Panc1 (cell line): ENCODE results near the gene PELI1. TPM values are rescaled to one million over a fixed set of nuclear protein-coding genes. Genes with fewer than 3 reads are reported as not detected.

Experiments used
- ATAC-seq: fragments of 200-7000 bp; cut with Tn5 transposase; 2 replicates; pipeline ENCODE4 v1.9.1; 2020; ENCODE audit warnings: mild to moderate bottlenecking, moderate library complexity
- BruUV-seq: library from RNA; stranded (reverse); fragments of 400-500 nt; replicated peaks from 2 replicates; lab custom pipeline; 2021; lab: Mats Ljungman, UMichigan
- CTCF ChIA-PET: fragments of 300-600 bp; sonication (Branson Sonifier 250); formaldehyde crosslinking; loops from one replicate; lab custom pipeline; 2022; ENCODE audit warnings: antibody characterized with exemption; lab: Charles Lee
- POLR2A ChIA-PET: fragments of 300-600 bp; sonication (Branson Sonifier 250); formaldehyde crosslinking; loops from one replicate; lab custom pipeline; 2022; ENCODE audit warnings: antibody characterized with exemption; lab: Charles Lee
- DNase-seq: peaks from one replicate; pipeline ENCODE4 v3.0.0-alpha.2; 2010; ENCODE audit warnings: low read depth, low spot score
- H3K27ac ChIP-seq: 2 replicates; pipeline ENCODE4 v1.5.1; 2011; ENCODE audit warnings: mild to moderate bottlenecking, low read length, inconsistent platforms
- H3K27me3 ChIP-seq: fragments of 200-500 bp; sonication (Bioruptor generic); 2 replicates; pipeline ENCODE4 v1.6.0; 2014; ENCODE audit warnings: low read length, inconsistent platforms; ENCODE audit not compliant: control insufficient read depth, insufficient read depth
- H3K36me3 ChIP-seq: fragments of 200-500 bp; sonication (Bioruptor generic); 2 replicates; pipeline ENCODE4 v1.5.1; 2014; ENCODE audit warnings: inconsistent platforms, mild to moderate bottlenecking, low read length, moderate library complexity; ENCODE audit not compliant: control insufficient read depth, insufficient read depth
- H3K4me1 ChIP-seq: 2 replicates; pipeline ENCODE4 v1.5.1; 2011; ENCODE audit warnings: inconsistent platforms, mild to moderate bottlenecking, low read length, moderate library complexity; ENCODE audit not compliant: control insufficient read depth, insufficient read depth
- H3K4me3 ChIP-seq, 2 experiments: 2 replicates each; pipeline ENCODE4 v1.5.1; 2011 to 2012; ENCODE audit warnings: low read depth in 2 of 2, low read length in 2 of 2, mild to moderate bottlenecking in 2 of 2, inconsistent platforms in 1 of 2, moderate library complexity in 1 of 2
- H3K9me3 ChIP-seq: fragments of 200-500 bp; sonication (Bioruptor generic); 2 replicates; pipeline ENCODE4 v1.5.1; 2014; ENCODE audit warnings: low read depth, mild to moderate bottlenecking, inconsistent platforms, low read length, moderate library complexity; ENCODE audit not compliant: control insufficient read depth, insufficient read depth
- POLR2AphosphoS5 ChIP-seq: IDR thresholded peaks from 2 replicates; pipeline ENCODE4 v1.6.1; 2012; ENCODE audit warnings: mild to moderate bottlenecking, low read depth, low read length, moderate library complexity
- SIN3A ChIP-seq: IDR thresholded peaks from 2 replicates; pipeline ENCODE4 v1.6.1; 2012; ENCODE audit warnings: low read depth, mild to moderate bottlenecking, low read length, moderate library complexity, borderline replicate concordance; ENCODE audit not compliant: insufficient read depth
- TCF7L2 ChIP-seq: IDR thresholded peaks from 2 replicates; pipeline ENCODE4 v1.6.1; 2011; ENCODE audit warnings: mild to moderate bottlenecking, low read depth, low read length, inconsistent platforms
- in situ Hi-C: cut with HindIII; loops from 2 replicates; pipeline ENCODE4 v1.10.0; 2016; ENCODE audit warnings: low sequenced_read_pairs, low pct_unique_long_range_greater_than_20kb
- intact Hi-C: fragments of 100-400 bp; cut with micrococcal nuclease; formaldehyde crosslinking; loops from one replicate; pipeline ENCODE4 v1.10.0; 2022; ENCODE audit not compliant: unreplicated experiment
- total RNA-seq: library from RNA; stranded (reverse); gene quantifications from one replicate; pipeline ENCODE4 v1.2.1, GENCODE V29; 2021; ENCODE audit not compliant: unreplicated experiment
- TF ChIP-seq, protein P1 (sequence below), 2 experiments: IDR thresholded peaks; 2 replicates each; pipeline ENCODE4 v1.6.1; 2011 to 2012; ENCODE audit warnings: low read depth in 2 of 2, control low read depth in 1 of 2, low read length in 1 of 2, mild to moderate bottlenecking in 1 of 2, moderate library complexity in 1 of 2; ENCODE audit not compliant: insufficient read depth in 1 of 2
- TF ChIP-seq, protein P2 (sequence below): fragments of 450-650 bp; IDR thresholded peaks from 2 replicates; pipeline ENCODE4 v1.5.1; 2017; ENCODE audit warnings: mild to moderate bottlenecking

Gene PELI1
- total RNA-seq, 1 experiment from 2014 or later, result 6.7 TPM

DNA sequence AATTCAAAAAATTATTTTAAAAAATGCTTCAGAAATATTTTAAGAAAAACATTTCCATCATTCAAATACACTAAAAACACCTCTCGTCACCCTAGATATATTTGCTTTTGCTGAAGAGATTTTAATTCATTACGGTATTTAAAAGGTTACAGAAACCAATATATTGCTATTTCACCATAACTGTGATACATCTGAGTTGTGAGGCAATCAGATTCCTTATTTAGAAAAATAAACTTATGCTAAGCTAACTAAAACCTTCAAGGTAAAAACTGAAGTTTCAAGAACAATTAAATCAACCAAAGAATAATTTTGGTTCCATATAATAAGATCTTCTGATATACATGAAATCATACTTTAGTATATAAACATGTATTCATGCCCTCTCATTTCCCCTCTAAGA, 32.8 kb downstream of the PELI1 start:
- ATAC-seq, result no peak
- no peak overlapping the region for H3K4me3 ChIP-seq
- H3K9me3 ChIP-seq, result no peaks in the 10 kb centered on the region
- POLR2A ChIA-PET, result no interaction called here
- BruUV-seq, result no TSS peak
- DNase-seq, result no peak
- TF ChIP-seq POLR2AphosphoS5, result no peak
- TF ChIP-seq TCF7L2, result no peak
- TF ChIP-seq SIN3A, result no peak
- TF ChIP-seq, protein P1, sequence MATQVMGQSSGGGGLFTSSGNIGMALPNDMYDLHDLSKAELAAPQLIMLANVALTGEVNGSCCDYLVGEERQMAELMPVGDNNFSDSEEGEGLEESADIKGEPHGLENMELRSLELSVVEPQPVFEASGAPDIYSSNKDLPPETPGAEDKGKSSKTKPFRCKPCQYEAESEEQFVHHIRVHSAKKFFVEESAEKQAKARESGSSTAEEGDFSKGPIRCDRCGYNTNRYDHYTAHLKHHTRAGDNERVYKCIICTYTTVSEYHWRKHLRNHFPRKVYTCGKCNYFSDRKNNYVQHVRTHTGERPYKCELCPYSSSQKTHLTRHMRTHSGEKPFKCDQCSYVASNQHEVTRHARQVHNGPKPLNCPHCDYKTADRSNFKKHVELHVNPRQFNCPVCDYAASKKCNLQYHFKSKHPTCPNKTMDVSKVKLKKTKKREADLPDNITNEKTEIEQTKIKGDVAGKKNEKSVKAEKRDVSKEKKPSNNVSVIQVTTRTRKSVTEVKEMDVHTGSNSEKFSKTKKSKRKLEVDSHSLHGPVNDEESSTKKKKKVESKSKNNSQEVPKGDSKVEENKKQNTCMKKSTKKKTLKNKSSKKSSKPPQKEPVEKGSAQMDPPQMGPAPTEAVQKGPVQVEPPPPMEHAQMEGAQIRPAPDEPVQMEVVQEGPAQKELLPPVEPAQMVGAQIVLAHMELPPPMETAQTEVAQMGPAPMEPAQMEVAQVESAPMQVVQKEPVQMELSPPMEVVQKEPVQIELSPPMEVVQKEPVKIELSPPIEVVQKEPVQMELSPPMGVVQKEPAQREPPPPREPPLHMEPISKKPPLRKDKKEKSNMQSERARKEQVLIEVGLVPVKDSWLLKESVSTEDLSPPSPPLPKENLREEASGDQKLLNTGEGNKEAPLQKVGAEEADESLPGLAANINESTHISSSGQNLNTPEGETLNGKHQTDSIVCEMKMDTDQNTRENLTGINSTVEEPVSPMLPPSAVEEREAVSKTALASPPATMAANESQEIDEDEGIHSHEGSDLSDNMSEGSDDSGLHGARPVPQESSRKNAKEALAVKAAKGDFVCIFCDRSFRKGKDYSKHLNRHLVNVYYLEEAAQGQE (IDR thresholded peaks at IDR 0.05; ENCODE audit: insufficient read depth in 1 of 2, low read depth in 2 of 2, low read length in 1 of 2), result no peak
- TF ChIP-seq, protein P2, sequence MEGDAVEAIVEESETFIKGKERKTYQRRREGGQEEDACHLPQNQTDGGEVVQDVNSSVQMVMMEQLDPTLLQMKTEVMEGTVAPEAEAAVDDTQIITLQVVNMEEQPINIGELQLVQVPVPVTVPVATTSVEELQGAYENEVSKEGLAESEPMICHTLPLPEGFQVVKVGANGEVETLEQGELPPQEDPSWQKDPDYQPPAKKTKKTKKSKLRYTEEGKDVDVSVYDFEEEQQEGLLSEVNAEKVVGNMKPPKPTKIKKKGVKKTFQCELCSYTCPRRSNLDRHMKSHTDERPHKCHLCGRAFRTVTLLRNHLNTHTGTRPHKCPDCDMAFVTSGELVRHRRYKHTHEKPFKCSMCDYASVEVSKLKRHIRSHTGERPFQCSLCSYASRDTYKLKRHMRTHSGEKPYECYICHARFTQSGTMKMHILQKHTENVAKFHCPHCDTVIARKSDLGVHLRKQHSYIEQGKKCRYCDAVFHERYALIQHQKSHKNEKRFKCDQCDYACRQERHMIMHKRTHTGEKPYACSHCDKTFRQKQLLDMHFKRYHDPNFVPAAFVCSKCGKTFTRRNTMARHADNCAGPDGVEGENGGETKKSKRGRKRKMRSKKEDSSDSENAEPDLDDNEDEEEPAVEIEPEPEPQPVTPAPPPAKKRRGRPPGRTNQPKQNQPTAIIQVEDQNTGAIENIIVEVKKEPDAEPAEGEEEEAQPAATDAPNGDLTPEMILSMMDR, result no peak
- no peak overlapping the region for H3K27ac ChIP-seq
- no peaks in the 10 kb centered on the region for H3K27me3 ChIP-seq
- in situ Hi-C loops, result no loop called here
- CTCF ChIA-PET, result no interaction called here
- intact Hi-C loops, result no loop called here
- no peaks in the 10 kb centered on the region for H3K36me3 ChIP-seq
- H3K4me1 ChIP-seq, result peaks cover 12% of the 10 kb centered on the region

DNA sequence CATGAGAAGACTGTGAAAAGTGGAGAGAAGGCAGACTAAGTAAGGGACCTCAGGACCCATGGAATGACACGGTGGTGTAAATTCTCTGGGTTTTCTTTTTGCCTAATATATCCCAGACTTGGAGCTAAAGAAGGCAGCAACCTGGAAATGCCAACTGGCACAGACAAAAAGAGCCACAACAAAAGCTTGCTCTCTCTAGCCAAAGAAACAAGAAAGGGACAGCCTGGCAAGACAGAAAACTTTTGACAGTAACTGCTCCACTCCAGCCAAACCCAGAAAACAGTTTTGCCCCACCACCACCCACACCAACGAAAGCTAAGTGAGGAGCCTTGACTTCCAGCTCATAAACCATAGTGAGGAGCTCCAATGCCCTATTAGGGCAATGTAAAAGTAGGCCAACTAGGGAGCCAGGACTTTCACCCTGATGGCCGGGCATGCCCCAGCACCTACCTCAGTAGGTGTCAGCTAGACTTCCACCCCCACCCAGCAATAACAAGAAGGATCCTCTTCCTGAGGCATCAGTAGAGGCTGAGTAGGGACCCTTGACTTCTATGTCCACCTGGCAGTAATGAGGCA, 35.5 kb downstream of the PELI1 start:
- TF ChIP-seq TCF7L2 (no peak), SIN3A (no peak), POLR2AphosphoS5 (no peak)
- TF ChIP-seq, protein P1 (IDR thresholded peaks at IDR 0.05; ENCODE audit: insufficient read depth in 1 of 2, low read depth in 2 of 2, low read length in 1 of 2), result no peak
- TF ChIP-seq, protein P2, result no peak
- POLR2A ChIA-PET, result no interaction called here
- no peaks in the 10 kb centered on the region for H3K9me3 ChIP-seq
- BruUV-seq, result no TSS peak
- no peak for DNase-seq
- H3K27me3 ChIP-seq, result no peaks in the 10 kb centered on the region
- no peak for ATAC-seq
- no peak overlapping the region for H3K27ac ChIP-seq
- H3K4me3 ChIP-seq, result no peak overlapping the region
- intact Hi-C loops, result no loop called here
- H3K4me1 ChIP-seq, result no peaks in the 10 kb centered on the region; the same call in 1 of the 2 replicates
- in situ Hi-C loops, result no loop called here
- CTCF ChIA-PET, result no interaction called here
- H3K36me3 ChIP-seq, result no peaks in the 10 kb centered on the region
